Osteocyte (in vitro differentiated cells): ENCODE results near the gene INPP4A. TPM values are rescaled to one million over a fixed set of nuclear protein-coding genes. Genes with fewer than 3 reads are reported as not detected.

ENCODE experiments used
- DNase-seq: peaks from one replicate; pipeline ENCODE4 v3.0.0; 2021; ENCODE audit warnings: mixed read lengths; ENCODE audit not compliant: unreplicated experiment; ENCODE audit errors: extremely low spot score
- H3K27ac Mint-ChIP-seq: one replicate; pipeline ENCODE4 v1.8.0; 2021; ENCODE audit warnings: mild to moderate bottlenecking, mixed read lengths; ENCODE audit not compliant: unreplicated experiment
- H3K27me3 Mint-ChIP-seq: one replicate; pipeline ENCODE4 v1.8.0; 2021; ENCODE audit warnings: mixed read lengths; ENCODE audit not compliant: unreplicated experiment
- H3K36me3 Mint-ChIP-seq: one replicate; pipeline ENCODE4 v1.8.0; 2021; ENCODE audit warnings: mixed read lengths; ENCODE audit not compliant: unreplicated experiment
- H3K4me1 Mint-ChIP-seq: one replicate; pipeline ENCODE4 v1.8.0; 2021; ENCODE audit warnings: mixed read lengths; ENCODE audit not compliant: unreplicated experiment
- H3K4me3 Mint-ChIP-seq: one replicate; pipeline ENCODE4 v1.8.0; 2021; ENCODE audit warnings: mild to moderate bottlenecking, moderate library complexity, mixed read lengths; ENCODE audit not compliant: unreplicated experiment
- H3K9me3 Mint-ChIP-seq: one replicate; pipeline ENCODE4 v1.8.0; 2021; ENCODE audit warnings: mixed read lengths; ENCODE audit not compliant: unreplicated experiment
- total RNA-seq: library from RNA; stranded (reverse); gene quantifications from 2 replicates; pipeline ENCODE4 v1.2.1, GENCODE V29; 2021
- TF ChIP-seq, protein P1 (sequence below): fragments of 200-600 bp; sonication (generic); IDR thresholded peaks from 2 replicates; pipeline ENCODE4 v1.5.0; 2021; ENCODE audit warnings: antibody characterized with exemption, mild to moderate bottlenecking, moderate library complexity

The INPP4A gene
- total RNA-seq, 1 donor from 2014 or later, result 31.4 TPM

DNA sequence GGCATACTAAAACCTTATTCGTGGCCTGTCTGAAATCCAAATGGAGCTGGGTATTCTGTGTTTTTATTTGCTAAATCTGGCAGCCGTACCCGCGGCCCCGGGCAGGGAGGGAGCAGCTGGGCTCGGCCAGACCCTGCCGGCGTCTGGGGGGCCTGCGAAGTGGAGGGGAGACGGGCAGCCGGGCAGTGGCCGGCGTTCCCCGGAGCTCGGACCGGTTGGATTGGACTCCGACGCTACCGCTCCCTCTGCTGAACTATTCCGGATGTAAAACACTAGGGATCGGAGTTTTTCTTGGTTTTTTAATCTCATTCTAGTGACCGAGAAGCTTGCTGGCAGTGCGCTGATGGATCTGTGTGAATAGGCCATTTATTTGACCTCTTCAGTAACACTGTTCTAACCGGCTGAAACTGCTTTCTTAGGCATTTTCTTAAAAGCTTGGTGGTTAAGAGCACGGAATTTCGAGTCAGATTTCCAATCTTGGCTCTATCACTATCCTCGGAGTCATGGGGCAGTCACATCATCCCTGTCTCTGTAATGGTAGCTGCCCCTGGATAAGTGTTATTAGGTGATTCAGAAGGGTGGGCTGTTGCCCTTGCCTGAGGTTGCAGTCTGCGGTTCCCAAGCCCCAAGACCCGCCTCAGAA, 164.4 kb downstream of the INPP4A start:
- H3K9me3 Mint-ChIP-seq, result no peaks in the 10 kb centered on the region
- H3K4me3 Mint-ChIP-seq, result peak overlapping the region; percentile 92
- no peak for DNase-seq
- H3K4me1 Mint-ChIP-seq, result peaks cover 52% of the 10 kb centered on the region
- no peaks in the 10 kb centered on the region for H3K27me3 Mint-ChIP-seq
- TF ChIP-seq, protein P1, sequence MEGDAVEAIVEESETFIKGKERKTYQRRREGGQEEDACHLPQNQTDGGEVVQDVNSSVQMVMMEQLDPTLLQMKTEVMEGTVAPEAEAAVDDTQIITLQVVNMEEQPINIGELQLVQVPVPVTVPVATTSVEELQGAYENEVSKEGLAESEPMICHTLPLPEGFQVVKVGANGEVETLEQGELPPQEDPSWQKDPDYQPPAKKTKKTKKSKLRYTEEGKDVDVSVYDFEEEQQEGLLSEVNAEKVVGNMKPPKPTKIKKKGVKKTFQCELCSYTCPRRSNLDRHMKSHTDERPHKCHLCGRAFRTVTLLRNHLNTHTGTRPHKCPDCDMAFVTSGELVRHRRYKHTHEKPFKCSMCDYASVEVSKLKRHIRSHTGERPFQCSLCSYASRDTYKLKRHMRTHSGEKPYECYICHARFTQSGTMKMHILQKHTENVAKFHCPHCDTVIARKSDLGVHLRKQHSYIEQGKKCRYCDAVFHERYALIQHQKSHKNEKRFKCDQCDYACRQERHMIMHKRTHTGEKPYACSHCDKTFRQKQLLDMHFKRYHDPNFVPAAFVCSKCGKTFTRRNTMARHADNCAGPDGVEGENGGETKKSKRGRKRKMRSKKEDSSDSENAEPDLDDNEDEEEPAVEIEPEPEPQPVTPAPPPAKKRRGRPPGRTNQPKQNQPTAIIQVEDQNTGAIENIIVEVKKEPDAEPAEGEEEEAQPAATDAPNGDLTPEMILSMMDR, result no peak
- H3K36me3 Mint-ChIP-seq, result peaks cover 28% of the 10 kb centered on the region
- peak overlapping the region; percentile 94 for H3K27ac Mint-ChIP-seq

DNA sequence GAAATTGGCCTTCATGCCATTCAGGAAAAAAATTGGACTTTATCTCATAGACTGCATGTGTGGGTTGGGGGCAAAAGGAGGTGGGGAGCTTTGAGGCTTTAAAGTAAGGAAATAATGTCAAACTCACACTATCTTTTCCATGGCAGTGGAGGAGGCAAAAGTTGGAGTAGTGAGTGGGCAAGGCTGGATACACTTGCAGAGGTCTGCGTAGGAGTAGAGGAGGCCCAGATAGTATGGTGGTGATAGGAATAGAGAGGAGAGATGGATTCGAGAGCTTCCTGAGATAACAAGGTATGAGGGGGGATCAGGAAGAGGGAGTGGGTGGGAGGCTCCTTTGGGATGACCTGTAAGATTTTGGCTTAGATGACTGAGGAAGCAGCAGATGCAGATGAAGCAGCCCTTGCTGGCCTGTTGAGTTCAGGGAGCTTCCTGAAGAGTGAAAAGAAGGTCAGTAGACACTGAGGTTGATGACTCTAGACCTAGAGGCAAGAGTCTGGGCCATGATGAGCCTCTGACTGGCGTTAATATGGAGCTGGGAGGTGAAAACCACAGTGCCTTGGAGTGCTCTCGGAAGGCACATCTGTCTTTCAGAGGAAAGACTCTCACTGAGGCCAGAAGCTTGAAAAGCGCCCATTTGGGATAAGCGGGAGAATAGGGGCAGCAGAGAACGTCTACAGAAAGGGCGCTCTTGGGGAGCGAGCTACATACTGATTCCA, 169.5 kb downstream of the INPP4A start:
- Mint-ChIP-seq H3K27ac (no peak overlapping the region), H3K36me3 (peaks cover 57% of the 10 kb centered on the region), H3K27me3 (no peaks in the 10 kb centered on the region), H3K9me3 (no peaks in the 10 kb centered on the region), H3K4me3 (no peak overlapping the region), H3K4me1 (peaks cover 20% of the 10 kb centered on the region)
- TF ChIP-seq, protein P1, result no peak
- DNase-seq, result no peak

DNA sequence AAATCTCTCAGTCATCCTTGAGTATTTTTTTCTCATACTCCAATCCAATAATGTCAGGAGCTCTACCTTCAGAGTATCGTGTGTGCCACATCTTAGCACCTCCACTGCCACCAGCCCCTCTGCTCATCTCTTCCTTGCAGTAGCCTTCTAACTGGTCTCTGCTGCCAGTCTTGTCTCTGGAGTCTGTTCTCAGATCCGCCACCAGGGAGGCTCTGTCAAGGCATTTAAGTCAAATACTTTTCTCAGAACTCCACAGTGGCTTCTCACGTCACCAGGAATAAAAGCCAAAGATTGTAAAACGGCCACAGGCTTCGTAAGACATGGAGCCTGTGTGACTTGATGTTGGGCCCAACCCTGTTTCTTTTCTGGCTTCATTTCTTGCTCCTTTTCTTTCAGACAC, 170.8 kb downstream of the INPP4A start:
- H3K27me3 Mint-ChIP-seq, result no peaks in the 10 kb centered on the region
- no peaks in the 10 kb centered on the region for H3K9me3 Mint-ChIP-seq
- H3K4me1 Mint-ChIP-seq, result peaks cover 8% of the 10 kb centered on the region
- no peak for DNase-seq
- H3K36me3 Mint-ChIP-seq, result peaks cover 55% of the 10 kb centered on the region
- no peak overlapping the region for H3K27ac Mint-ChIP-seq
- TF ChIP-seq, protein P1, result no peak
- no peak overlapping the region for H3K4me3 Mint-ChIP-seq

DNA sequence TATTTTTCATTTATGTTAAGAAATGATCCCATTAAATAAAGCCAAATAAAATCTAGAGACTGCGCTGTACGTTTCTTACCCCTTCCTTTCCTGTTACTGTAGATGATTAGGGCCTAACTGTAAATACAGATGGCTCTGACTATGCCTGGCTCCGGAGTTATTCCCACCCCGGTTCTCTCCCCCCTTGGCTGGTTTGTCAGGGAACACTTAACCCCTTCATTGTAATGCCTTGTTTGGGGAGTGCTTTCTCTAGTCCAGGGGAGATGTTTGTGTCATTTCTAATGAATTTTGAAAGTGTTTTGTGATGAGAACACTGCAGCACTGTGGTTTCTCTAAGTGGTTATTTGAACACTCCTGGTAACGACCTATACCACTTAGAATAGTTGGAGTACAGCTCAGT, 172.5 kb downstream of the INPP4A start:
- Mint-ChIP-seq H3K4me1 (no peaks in the 10 kb centered on the region), H3K4me3 (no peak overlapping the region), H3K27me3 (no peaks in the 10 kb centered on the region), H3K9me3 (no peaks in the 10 kb centered on the region), H3K27ac (no peak overlapping the region), H3K36me3 (peaks cover 46% of the 10 kb centered on the region)
- no peak for DNase-seq
- TF ChIP-seq, protein P1, result no peak

DNA sequence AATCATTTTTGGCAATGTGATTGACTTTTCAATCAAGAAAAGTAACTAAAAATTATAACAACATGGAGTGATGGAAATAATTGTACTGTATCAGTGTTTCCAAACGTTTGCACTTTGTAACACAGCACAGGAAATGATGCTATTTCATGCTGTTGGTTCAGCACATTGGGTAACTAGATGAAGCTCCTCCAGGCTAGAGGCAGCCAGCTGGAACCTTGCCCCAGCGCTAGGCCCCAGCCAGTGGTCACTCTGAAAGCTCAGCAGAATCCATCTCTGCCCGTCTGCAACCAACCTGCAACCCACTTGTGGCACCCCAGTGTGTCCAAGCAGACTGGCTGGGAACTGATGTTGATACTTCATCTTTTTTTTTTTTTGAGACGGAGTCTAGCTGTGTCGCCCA, 179.0 kb downstream of the INPP4A start:
- no peak overlapping the region for H3K27ac Mint-ChIP-seq
- no peak overlapping the region for H3K4me3 Mint-ChIP-seq
- H3K4me1 Mint-ChIP-seq, result peaks cover 3% of the 10 kb centered on the region
- peaks cover 23% of the 10 kb centered on the region for H3K27me3 Mint-ChIP-seq
- peaks cover 5% of the 10 kb centered on the region for H3K9me3 Mint-ChIP-seq
- DNase-seq, result no peak
- TF ChIP-seq, protein P1, result no peak
- H3K36me3 Mint-ChIP-seq, result peaks cover 2% of the 10 kb centered on the region
